GM12878 (cell line): Measurements from ENCODE around the gene RAB31. TPM values are rescaled to one million over a fixed set of nuclear protein-coding genes. Genes with fewer than 3 reads are reported as not detected.

Source experiments
- ATAC-seq: fragments of 200-7000 bp; cut with Tn5 transposase; 3 replicates; pipeline ENCODE4 v1.9.1; 2020; ENCODE audit warnings: mild to moderate bottlenecking, moderate library complexity
- BruUV-seq: library from RNA; stranded (reverse); fragments of 400-500 nt; replicated peaks from 2 replicates; lab custom pipeline; 2021; lab: Mats Ljungman, UMichigan
- CTCF ChIA-PET: fragments of 300-600 bp; sonication (Branson Sonifier 250); formaldehyde crosslinking; extraction: SDS; loops from one replicate; lab custom pipeline; 2021; ENCODE audit warnings: inconsistent platforms; lab: Yijun Ruan, JAX
- POLR2A ChIA-PET: fragments of 350-600 bp; formaldehyde crosslinking; extraction: SDS; loops from one replicate; lab custom pipeline; 2021; ENCODE audit warnings: inconsistent platforms; lab: Charles Lee
- RAD21 ChIA-PET: fragments of 300-600 bp; sonication (Branson Sonifier 250); formaldehyde crosslinking; loops from one replicate; lab custom pipeline; 2023; ENCODE audit warnings: antibody characterized with exemption; ENCODE audit not compliant: unreplicated experiment; lab: Charles Lee
- SMC1A ChIA-PET: fragments of 300-600 bp; sonication (Branson Sonifier 250); formaldehyde crosslinking; loops from one replicate; lab custom pipeline; 2023; ENCODE audit not compliant: unreplicated experiment, uncharacterized antibody; lab: Charles Lee
- DNase-seq: peaks from one replicate; pipeline ENCODE4 v3.0.0-alpha.2; 2011; ENCODE audit warnings: low read depth, low spot score
- FAIRE-seq: peaks from 3 replicates; lab custom pipeline; 2011; peaks lifted over from hg19 to GRCh38; lab: Jason Lieb, UNC
- H2AFZ ChIP-seq: 2 replicates; pipeline ENCODE4 v1.6.0; 2011; ENCODE audit warnings: low read depth, low read length, control low read depth; ENCODE audit not compliant: control insufficient read depth
- H3K27ac ChIP-seq: 2 replicates; pipeline ENCODE4 v1.5.1; 2011; ENCODE audit warnings: control low read depth; ENCODE audit not compliant: control insufficient read depth, insufficient read depth
- H3K27me3 ChIP-seq, 2 experiments: replicated peaks in 1 of 2; 2 replicates each; pipeline versions ENCODE4 v1.6.0 to v1.6.1; 2011; ENCODE audit warnings: low read length in 1 of 2; ENCODE audit not compliant: control insufficient read depth in 2 of 2, insufficient read depth in 2 of 2
- H3K36me3 ChIP-seq, 2 experiments: 2 replicates each; pipeline ENCODE4 v1.5.1; 2011; ENCODE audit warnings: low read length in 1 of 2; ENCODE audit not compliant: control insufficient read depth in 2 of 2, insufficient read depth in 2 of 2
- H3K4me1 ChIP-seq: 2 replicates; pipeline ENCODE4 v1.6.1; 2011; ENCODE audit warnings: mild to moderate bottlenecking, low read length, moderate library complexity, mixed read lengths; ENCODE audit not compliant: control insufficient read depth, insufficient read depth
- H3K4me2 ChIP-seq: 2 replicates; pipeline ENCODE4 v1.6.0; 2011; ENCODE audit warnings: control low read depth; ENCODE audit not compliant: control insufficient read depth, insufficient read depth
- H3K4me3 ChIP-seq: fragments of 200-600 bp; sonication (generic); 2 replicates; pipeline ENCODE4 v1.5.1; 2016
- H3K79me2 ChIP-seq: 2 replicates; pipeline ENCODE4 v1.6.0; 2011; ENCODE audit warnings: low read length; ENCODE audit not compliant: control insufficient read depth, insufficient read depth
- H3K9ac ChIP-seq: 2 replicates; pipeline ENCODE4 v1.8.0; 2011; ENCODE audit warnings: low read length, control low read depth, mixed read lengths; ENCODE audit not compliant: control insufficient read depth, insufficient read depth
- H3K9me3 ChIP-seq: replicated peaks from 3 replicates; pipeline ENCODE4 v1.5.1; 2011; ENCODE audit warnings: mild to moderate bottlenecking, low read length; ENCODE audit not compliant: control insufficient read depth, insufficient read depth
- H4K20me1 ChIP-seq: 2 replicates; pipeline ENCODE4 v1.6.0; 2011; ENCODE audit not compliant: control insufficient read depth, insufficient read depth
- ATF7 ChIP-seq: fragments of 450-650 bp; IDR thresholded peaks from 2 replicates; pipeline ENCODE4 v1.6.1; 2016; ENCODE audit warnings: low read depth, mild to moderate bottlenecking
- GATAD2B ChIP-seq: fragments of 450-650 bp; conservative IDR thresholded peaks from 2 replicates; pipeline ENCODE4 v1.6.1; 2017; ENCODE audit warnings: low read depth, mild to moderate bottlenecking, moderate library complexity
- HCFC1 ChIP-seq: fragments of 150-350 bp; IDR thresholded peaks from 2 replicates; pipeline ENCODE4 v1.6.1; 2014; ENCODE audit warnings: low read length
- HDAC2 ChIP-seq: fragments of 200-600 bp; sonication (generic); IDR thresholded peaks from 2 replicates; pipeline ENCODE4 v1.6.1; 2017
- MTA2 ChIP-seq: fragments of 450-650 bp; IDR thresholded peaks from 2 replicates; pipeline ENCODE4 v1.6.1; 2016; ENCODE audit warnings: low read depth, mild to moderate bottlenecking, moderate library complexity
- MYB ChIP-seq: fragments of 150-350 bp; IDR thresholded peaks from 2 replicates; pipeline ENCODE4 v1.6.1; 2014; ENCODE audit warnings: mild to moderate bottlenecking, low read depth, low read length, borderline replicate concordance
- NFIC ChIP-seq: IDR thresholded peaks from 2 replicates; pipeline ENCODE4 v1.6.1; 2012; ENCODE audit warnings: low read depth, mild to moderate bottlenecking, inconsistent platforms, low read length, moderate library complexity
- PAX8 ChIP-seq: fragments of 450-650 bp; IDR thresholded peaks from 2 replicates; pipeline ENCODE4 v1.6.1; 2017; ENCODE audit warnings: mild to moderate bottlenecking, moderate library complexity
- RFX5 ChIP-seq: IDR thresholded peaks from 2 replicates; pipeline ENCODE4 v1.6.1; 2011; ENCODE audit warnings: low read depth, low read length, improper control_type of control experiment
- SIN3A ChIP-seq: IDR thresholded peaks from 2 replicates; pipeline ENCODE4 v1.6.1; 2012; ENCODE audit warnings: low read depth, low read length, improper control_type of control experiment
- WGBS: methylation state at CpG from one replicate; pipeline ENCODE4 v1.1.6; 2016; ENCODE audit warnings: low lambda C conversion rate; ENCODE audit not compliant: insufficient replicate concordance, insufficient coverage; ENCODE audit errors: missing lambda C conversion rate; 5-methylcytosine and 5-hydroxymethylcytosine counted together
- in situ Hi-C: fragments of 300-500 bp; cut with MboI; formaldehyde crosslinking; loops from 9 replicates; pipeline ENCODE4 v1.14.3; 2018; ENCODE audit warnings: mixed read lengths
- intact Hi-C: fragments of 100-400 bp; cut with micrococcal nuclease; formaldehyde crosslinking; loops from one replicate; pipeline ENCODE4 v1.14.2; 2022; ENCODE audit not compliant: unreplicated experiment
- polyA plus RNA-seq, 11 experiments: library from polyadenylated mRNA; depleted of rRNA in 4 of 11; unstranded in 6 of 11; stranded (reverse) in 5 of 11; fragments of >200 nt; fragmentation: Nextera tagmentation in 4 of 11; fragmentation: Illumina TruSeq in 1 of 11; extraction: Ambion mirVana in 4 of 11; extraction: Trizol in 1 of 11; gene quantifications; 1 replicate in 1 of 11; 2 replicates in 10 of 11; pipeline versions ENCODE4 v1.2.1 to v1.2.3, GENCODE V29; 2011 to 2016; ENCODE audit warnings: inconsistent platforms in 2 of 11, missing spikeins in 2 of 11, low read depth in 1 of 11
- total RNA-seq, 4 experiments: library from RNA; depleted of rRNA in 3 of 4; stranded (reverse); fragments of >200 nt in 3 of 4; fragmentation: Illumina TruSeq in 1 of 4; extraction: Trizol in 1 of 4; gene quantifications; 2 replicates each; pipeline versions ENCODE4 v1.2.1 to v1.2.3, GENCODE V29; 2013 to 2021
- TF ChIP-seq, protein P1 (sequence below), 3 experiments: IDR thresholded peaks in 2 of 3; conservative IDR thresholded peaks in 1 of 3; 2 replicates each; pipeline ENCODE4 v1.5.1; 2011; ENCODE audit warnings: low read depth in 3 of 3, low read length in 3 of 3, mild to moderate bottlenecking in 3 of 3, control low read depth in 2 of 3, moderate library complexity in 2 of 3, inconsistent platforms in 1 of 3, mixed read lengths in 1 of 3; ENCODE audit not compliant: control insufficient read depth in 2 of 3, insufficient read depth in 1 of 3; ENCODE audit errors: extremely low read depth in 1 of 3
- TF ChIP-seq, protein P2 (sequence below): fragments of 450-650 bp; IDR thresholded peaks from 2 replicates; pipeline ENCODE4 v1.6.1; 2017; ENCODE audit warnings: low read depth, mild to moderate bottlenecking, moderate library complexity
- TF ChIP-seq, protein P3 (sequence below): fragments of 450-650 bp; IDR thresholded peaks from 2 replicates; pipeline ENCODE4 v1.6.1; 2014; ENCODE audit warnings: mild to moderate bottlenecking
- TF ChIP-seq, protein P4 (sequence below): IDR thresholded peaks from 2 replicates; pipeline ENCODE4 v1.6.1; 2011; ENCODE audit warnings: borderline replicate concordance, low read depth, mild to moderate bottlenecking, moderate library complexity, mixed read lengths, low read length; ENCODE audit not compliant: insufficient read depth; ENCODE audit errors: extremely low read length
- TF ChIP-seq, protein P5 (sequence below): IDR thresholded peaks from 2 replicates; pipeline ENCODE4 v1.6.1; 2012; ENCODE audit warnings: mild to moderate bottlenecking, low read depth, low read length

RAB31 gene
- total and polyA plus RNA-seq, 10 of the 15 experiments (the other 5 are each of a cell fraction or from before 2014, with no cell fraction given): 0.80 to 23.3 (median 12.2) TPM

DNA sequence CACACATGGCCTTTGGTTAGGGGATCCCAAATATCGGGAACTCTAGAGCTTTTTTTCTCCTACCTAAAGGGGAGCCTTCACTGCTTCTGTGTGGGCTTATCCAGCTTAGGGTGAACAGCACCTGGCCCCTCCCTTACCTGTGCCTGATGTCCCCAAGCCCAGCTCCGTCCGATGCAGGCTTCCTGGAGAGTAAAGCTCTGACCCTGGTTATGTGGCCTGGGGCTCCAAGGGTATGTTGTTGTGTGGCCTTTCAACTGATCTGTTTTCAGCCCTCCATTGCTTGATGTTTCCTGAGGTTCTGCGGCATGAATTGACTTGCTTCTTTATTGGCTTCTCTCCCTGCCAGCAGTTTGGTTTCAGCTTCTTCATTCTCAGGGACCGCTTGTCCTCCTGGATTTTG lies 66.0 kb downstream of the RAB31 start:
- no peak for DNase-seq
- Histone ChIP-seq H3K4me1 (no peaks in the 10 kb centered on the region), H3K4me2 (no peak overlapping the region), H2AFZ (no peak overlapping the region), H3K27ac (no peak overlapping the region), H3K79me2 (no peaks in the 10 kb centered on the region), H3K27me3 (no peaks in the 10 kb centered on the region), H3K4me3 (no peak overlapping the region), H4K20me1 (no peaks in the 10 kb centered on the region), H3K36me3 (no peaks in the 10 kb centered on the region), H3K9me3 (no peaks in the 10 kb centered on the region), H3K9ac (no peak overlapping the region)
- no peak for ATAC-seq
- POLR2A ChIA-PET: no interaction called here
- RAD21 ChIA-PET: no interaction called here
- BruUV-seq: no TSS peak
- FAIRE-seq: no peak
- CTCF ChIA-PET: interaction anchor here (0.6 kb wide), 1 partner anchor 245 kb away, joined by 3 read pairs; no protein-coding TSS in a partner anchor
- 96% methylated on average over 5 of the region's 5 CpGs for WGBS
- intact Hi-C loops: no loop called here
- in situ Hi-C loops: no loop called here
- SMC1A ChIA-PET: no interaction called here
- TF ChIP-seq, protein P1, sequence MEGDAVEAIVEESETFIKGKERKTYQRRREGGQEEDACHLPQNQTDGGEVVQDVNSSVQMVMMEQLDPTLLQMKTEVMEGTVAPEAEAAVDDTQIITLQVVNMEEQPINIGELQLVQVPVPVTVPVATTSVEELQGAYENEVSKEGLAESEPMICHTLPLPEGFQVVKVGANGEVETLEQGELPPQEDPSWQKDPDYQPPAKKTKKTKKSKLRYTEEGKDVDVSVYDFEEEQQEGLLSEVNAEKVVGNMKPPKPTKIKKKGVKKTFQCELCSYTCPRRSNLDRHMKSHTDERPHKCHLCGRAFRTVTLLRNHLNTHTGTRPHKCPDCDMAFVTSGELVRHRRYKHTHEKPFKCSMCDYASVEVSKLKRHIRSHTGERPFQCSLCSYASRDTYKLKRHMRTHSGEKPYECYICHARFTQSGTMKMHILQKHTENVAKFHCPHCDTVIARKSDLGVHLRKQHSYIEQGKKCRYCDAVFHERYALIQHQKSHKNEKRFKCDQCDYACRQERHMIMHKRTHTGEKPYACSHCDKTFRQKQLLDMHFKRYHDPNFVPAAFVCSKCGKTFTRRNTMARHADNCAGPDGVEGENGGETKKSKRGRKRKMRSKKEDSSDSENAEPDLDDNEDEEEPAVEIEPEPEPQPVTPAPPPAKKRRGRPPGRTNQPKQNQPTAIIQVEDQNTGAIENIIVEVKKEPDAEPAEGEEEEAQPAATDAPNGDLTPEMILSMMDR (IDR thresholded peaks at IDR 0.05 in 2 of 3, conservative IDR thresholded peaks at IDR 0.05 in 1 of 3; ENCODE audit: control insufficient read depth in 2 of 3, extremely low read depth in 1 of 3, insufficient read depth in 1 of 3, low read depth in 3 of 3, low read length in 3 of 3): no peak
- TF ChIP-seq ATF7 (no peak), GATAD2B (no peak), HCFC1 (no peak), NFIC (no peak), PAX8 (no peak), SIN3A (no peak), MTA2 (no peak), RFX5 (no peak), MYB (no peak), HDAC2 (no peak)
- TF ChIP-seq, protein P2, sequence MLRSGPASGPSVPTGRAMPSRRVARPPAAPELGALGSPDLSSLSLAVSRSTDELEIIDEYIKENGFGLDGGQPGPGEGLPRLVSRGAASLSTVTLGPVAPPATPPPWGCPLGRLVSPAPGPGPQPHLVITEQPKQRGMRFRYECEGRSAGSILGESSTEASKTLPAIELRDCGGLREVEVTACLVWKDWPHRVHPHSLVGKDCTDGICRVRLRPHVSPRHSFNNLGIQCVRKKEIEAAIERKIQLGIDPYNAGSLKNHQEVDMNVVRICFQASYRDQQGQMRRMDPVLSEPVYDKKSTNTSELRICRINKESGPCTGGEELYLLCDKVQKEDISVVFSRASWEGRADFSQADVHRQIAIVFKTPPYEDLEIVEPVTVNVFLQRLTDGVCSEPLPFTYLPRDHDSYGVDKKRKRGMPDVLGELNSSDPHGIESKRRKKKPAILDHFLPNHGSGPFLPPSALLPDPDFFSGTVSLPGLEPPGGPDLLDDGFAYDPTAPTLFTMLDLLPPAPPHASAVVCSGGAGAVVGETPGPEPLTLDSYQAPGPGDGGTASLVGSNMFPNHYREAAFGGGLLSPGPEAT: no peak
- TF ChIP-seq, protein P3, sequence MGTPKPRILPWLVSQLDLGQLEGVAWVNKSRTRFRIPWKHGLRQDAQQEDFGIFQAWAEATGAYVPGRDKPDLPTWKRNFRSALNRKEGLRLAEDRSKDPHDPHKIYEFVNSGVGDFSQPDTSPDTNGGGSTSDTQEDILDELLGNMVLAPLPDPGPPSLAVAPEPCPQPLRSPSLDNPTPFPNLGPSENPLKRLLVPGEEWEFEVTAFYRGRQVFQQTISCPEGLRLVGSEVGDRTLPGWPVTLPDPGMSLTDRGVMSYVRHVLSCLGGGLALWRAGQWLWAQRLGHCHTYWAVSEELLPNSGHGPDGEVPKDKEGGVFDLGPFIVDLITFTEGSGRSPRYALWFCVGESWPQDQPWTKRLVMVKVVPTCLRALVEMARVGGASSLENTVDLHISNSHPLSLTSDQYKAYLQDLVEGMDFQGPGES: no peak
- TF ChIP-seq, protein P4, sequence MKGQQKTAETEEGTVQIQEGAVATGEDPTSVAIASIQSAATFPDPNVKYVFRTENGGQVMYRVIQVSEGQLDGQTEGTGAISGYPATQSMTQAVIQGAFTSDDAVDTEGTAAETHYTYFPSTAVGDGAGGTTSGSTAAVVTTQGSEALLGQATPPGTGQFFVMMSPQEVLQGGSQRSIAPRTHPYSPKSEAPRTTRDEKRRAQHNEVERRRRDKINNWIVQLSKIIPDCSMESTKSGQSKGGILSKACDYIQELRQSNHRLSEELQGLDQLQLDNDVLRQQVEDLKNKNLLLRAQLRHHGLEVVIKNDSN: no peak
- TF ChIP-seq, protein P5, sequence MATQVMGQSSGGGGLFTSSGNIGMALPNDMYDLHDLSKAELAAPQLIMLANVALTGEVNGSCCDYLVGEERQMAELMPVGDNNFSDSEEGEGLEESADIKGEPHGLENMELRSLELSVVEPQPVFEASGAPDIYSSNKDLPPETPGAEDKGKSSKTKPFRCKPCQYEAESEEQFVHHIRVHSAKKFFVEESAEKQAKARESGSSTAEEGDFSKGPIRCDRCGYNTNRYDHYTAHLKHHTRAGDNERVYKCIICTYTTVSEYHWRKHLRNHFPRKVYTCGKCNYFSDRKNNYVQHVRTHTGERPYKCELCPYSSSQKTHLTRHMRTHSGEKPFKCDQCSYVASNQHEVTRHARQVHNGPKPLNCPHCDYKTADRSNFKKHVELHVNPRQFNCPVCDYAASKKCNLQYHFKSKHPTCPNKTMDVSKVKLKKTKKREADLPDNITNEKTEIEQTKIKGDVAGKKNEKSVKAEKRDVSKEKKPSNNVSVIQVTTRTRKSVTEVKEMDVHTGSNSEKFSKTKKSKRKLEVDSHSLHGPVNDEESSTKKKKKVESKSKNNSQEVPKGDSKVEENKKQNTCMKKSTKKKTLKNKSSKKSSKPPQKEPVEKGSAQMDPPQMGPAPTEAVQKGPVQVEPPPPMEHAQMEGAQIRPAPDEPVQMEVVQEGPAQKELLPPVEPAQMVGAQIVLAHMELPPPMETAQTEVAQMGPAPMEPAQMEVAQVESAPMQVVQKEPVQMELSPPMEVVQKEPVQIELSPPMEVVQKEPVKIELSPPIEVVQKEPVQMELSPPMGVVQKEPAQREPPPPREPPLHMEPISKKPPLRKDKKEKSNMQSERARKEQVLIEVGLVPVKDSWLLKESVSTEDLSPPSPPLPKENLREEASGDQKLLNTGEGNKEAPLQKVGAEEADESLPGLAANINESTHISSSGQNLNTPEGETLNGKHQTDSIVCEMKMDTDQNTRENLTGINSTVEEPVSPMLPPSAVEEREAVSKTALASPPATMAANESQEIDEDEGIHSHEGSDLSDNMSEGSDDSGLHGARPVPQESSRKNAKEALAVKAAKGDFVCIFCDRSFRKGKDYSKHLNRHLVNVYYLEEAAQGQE: no peak
